Activated T-helper 1 cell treated with anti-CD3 and anti-CD28 coated beads, Interleukin-12 subunit alpha, Interleukin-12 subunit beta, Interleukin-2, Interleukin-4 antibody, amounts not matched to agents 30 ng/mL and 10 ng/mL and 1 ng/mL, durations not matched to agents 14 hours and 24 hours and 36 hours (primary cell): ENCODE results near the gene GUCY1A2. TPM values are rescaled to one million over a fixed set of nuclear protein-coding genes. Genes with fewer than 3 reads are reported as not detected.

ENCODE experiments used
- DNase-seq: peaks from one replicate; pipeline ENCODE4 v3.0.0; 2021; ENCODE audit warnings: low spot score
- H3K27ac Mint-ChIP-seq: one replicate; pipeline ENCODE4 v1.8.0; 2021; ENCODE audit warnings: mild to moderate bottlenecking, mixed read lengths
- H3K27me3 Mint-ChIP-seq: one replicate; pipeline ENCODE4 v1.8.0; 2022; ENCODE audit warnings: mild to moderate bottlenecking, moderate library complexity, mixed read lengths; ENCODE audit not compliant: insufficient read depth
- H3K36me3 Mint-ChIP-seq: one replicate; pipeline ENCODE4 v1.8.0; 2021; ENCODE audit warnings: low read depth, mixed read lengths
- H3K4me1 Mint-ChIP-seq: one replicate; pipeline ENCODE4 v1.8.0; 2021; ENCODE audit warnings: low read depth, mixed read lengths
- H3K4me3 Mint-ChIP-seq: one replicate; pipeline ENCODE4 v1.8.0; 2021; ENCODE audit warnings: mild to moderate bottlenecking, moderate library complexity, mixed read lengths
- H3K9me3 Mint-ChIP-seq: one replicate; pipeline ENCODE4 v1.8.0; 2021; ENCODE audit warnings: mixed read lengths
- intact Hi-C: fragments of 100-400 bp; cut with micrococcal nuclease; formaldehyde crosslinking; loops from one replicate; pipeline ENCODE4 v1.15.1; 2024
- total RNA-seq: library from RNA; stranded (reverse); gene quantifications from 2 replicates; pipeline ENCODE4 v1.2.3, GENCODE V29; 2022

Gene GUCY1A2
- total RNA-seq, 1 donor from 2014 or later = not detected

DNA sequence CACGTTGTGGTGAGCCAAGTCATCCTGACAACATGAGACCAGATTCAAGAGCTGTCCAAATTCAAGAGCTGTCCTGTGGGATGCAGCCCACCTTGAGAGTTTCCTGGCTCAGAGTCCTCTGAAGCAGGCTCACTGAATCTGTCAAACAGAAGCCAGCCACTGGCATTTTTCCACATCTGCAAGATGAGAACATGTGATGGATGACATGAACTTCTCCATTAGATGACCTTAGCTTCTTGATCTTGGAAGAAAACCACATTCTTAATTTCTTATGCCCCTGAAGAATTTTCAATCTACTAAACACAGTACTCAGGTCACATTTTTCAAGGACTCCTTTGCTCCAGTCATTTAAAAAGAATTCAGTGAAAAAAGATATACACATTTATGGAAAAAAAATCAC, 291.0 kb downstream of the GUCY1A2 start:
- no peak overlapping the region for H3K27ac Mint-ChIP-seq
- intact Hi-C loops = no loop called here
- no peaks in the 10 kb centered on the region for H3K9me3 Mint-ChIP-seq

DNA sequence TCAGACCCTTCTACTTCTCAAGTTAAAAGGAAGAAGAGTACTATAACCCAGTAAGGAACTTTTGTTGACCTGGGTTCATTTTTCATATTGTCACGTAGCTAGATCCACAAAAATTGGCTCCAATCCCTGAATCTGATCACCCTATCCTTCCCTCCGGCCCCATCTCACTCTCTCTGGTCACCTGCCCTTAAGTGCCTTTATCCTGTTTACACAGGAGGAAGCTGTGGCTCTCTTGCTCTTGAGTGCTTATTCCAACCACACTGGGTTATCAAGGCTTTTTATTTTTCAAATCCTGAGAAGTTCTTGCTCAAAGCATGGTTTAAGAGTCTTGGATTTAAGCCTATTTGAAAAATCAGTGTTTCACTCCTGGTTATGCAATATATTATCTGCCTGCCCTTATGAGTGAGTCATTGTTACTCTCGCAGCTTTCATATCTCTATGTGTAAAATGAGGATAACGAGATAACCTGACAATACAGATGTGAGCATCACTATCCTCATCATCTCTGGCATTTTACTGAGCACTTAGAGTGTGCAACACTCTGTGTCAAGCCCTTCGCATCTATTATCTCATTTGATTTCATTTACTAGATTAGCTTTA, 293.9 kb downstream of the GUCY1A2 start:
- Mint-ChIP-seq H3K36me3 (no peaks in the 10 kb centered on the region), H3K9me3 (no peaks in the 10 kb centered on the region), H3K4me1 (no peaks in the 10 kb centered on the region), H3K4me3 (no peak overlapping the region), H3K27ac (no peak overlapping the region), H3K27me3 (no peaks in the 10 kb centered on the region)
- no peak for DNase-seq
- intact Hi-C loops = no loop called here

More for the DNA sequence above, 291.0 kb downstream of the GUCY1A2 start:
- DNase-seq = no peak
- Mint-ChIP-seq H3K36me3 (no peaks in the 10 kb centered on the region), H3K27me3 (no peaks in the 10 kb centered on the region), H3K4me3 (no peak overlapping the region), H3K4me1 (no peaks in the 10 kb centered on the region)

DNA sequence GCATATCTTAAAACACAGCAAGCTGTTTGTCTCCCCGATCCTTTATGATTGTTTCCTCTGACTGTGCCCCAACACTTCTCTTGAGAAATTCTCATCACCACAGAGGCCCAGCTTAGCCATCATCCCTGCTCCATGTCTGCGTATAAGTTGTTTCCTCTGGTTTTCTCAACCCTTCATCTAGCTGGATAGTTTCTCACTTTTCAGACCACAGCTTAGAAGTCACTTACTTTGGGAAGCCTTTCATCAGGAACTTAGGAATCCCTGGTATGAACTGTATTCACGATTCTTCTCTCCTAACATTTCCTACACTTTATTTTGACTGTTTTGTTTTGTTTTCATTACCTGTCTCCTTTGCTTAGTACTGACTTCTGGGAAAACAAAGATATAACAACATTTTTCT, 295.2 kb downstream of the GUCY1A2 start:
- DNase-seq = no peak
- Mint-ChIP-seq H3K36me3 (no peaks in the 10 kb centered on the region), H3K4me1 (no peaks in the 10 kb centered on the region), H3K27me3 (no peaks in the 10 kb centered on the region), H3K4me3 (no peak overlapping the region), H3K9me3 (no peaks in the 10 kb centered on the region), H3K27ac (no peak overlapping the region)
- intact Hi-C loops = no loop called here

DNA sequence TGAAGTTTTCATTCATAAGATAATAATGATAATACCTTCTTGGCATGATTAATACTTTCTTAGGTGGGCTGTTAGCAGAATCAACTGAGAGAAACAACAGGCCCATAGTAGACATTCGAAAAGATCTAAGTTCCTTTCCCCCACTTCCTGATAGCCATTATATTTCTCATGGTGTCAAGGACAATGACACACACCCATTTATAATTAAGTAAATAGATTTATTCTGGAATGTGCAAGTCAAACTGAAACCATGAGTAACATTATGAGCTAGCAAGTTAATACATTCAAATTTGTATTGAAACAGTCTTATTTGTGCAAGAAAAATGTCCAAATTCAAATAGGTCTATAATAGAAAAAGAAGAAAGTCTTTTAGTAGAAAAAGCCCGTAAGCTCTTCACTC, 301.1 kb downstream of the GUCY1A2 start:
- no peak for DNase-seq
- Mint-ChIP-seq H3K4me3 (no peak overlapping the region), H3K9me3 (no peaks in the 10 kb centered on the region), H3K27me3 (no peaks in the 10 kb centered on the region), H3K36me3 (no peaks in the 10 kb centered on the region), H3K27ac (no peak overlapping the region), H3K4me1 (no peaks in the 10 kb centered on the region)
- intact Hi-C loops = no loop called here

DNA sequence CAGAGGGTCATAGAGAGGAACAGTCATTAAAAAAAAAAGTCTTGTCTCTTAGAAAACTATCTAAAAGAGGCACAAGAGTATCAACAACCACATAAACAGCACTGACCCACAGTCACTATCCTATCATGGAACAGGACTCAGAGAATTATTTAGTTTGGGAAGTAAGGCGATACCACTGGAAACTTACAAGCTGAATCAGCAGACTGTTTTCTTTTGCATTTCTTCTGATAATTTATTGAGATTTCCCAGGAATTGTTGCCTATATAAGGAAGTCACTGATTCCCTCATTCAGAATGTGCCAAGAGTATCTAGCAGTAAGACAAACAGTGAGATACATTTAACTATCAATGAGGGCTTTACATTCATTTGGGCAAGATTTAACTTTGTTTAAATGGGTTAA, 304.1 kb downstream of the GUCY1A2 start:
- no peak overlapping the region for H3K27ac Mint-ChIP-seq
- no peaks in the 10 kb centered on the region for H3K9me3 Mint-ChIP-seq
- H3K4me1 Mint-ChIP-seq = no peaks in the 10 kb centered on the region
- no peaks in the 10 kb centered on the region for H3K36me3 Mint-ChIP-seq
- no peaks in the 10 kb centered on the region for H3K27me3 Mint-ChIP-seq
- intact Hi-C loops = no loop called here
- H3K4me3 Mint-ChIP-seq = no peak overlapping the region
- DNase-seq = no peak

DNA sequence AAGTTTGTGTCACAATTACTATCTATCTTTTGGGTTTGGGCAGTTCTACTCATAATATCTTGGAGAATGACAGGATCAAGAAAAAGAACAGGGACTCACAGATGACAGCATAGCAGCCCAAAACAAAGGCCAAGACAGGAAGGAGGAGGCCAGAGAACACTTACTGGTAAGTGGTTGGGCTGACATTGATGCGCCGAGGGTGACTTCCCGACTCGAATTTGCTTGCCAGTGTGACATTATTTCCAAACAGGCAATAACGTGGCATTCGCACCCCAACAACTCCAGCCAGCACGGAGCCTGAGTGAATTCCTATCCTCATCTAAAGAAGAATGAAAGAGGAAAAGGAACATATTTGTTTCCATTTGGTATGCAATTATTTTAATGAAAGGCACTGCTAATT, 309.9 kb downstream of the GUCY1A2 start:
- no peaks in the 10 kb centered on the region for H3K9me3 Mint-ChIP-seq
- no peaks in the 10 kb centered on the region for H3K36me3 Mint-ChIP-seq
- no peaks in the 10 kb centered on the region for H3K27me3 Mint-ChIP-seq
- intact Hi-C loops = no loop called here
- no peak for DNase-seq
- no peak overlapping the region for H3K4me3 Mint-ChIP-seq
- no peak overlapping the region for H3K27ac Mint-ChIP-seq
- no peaks in the 10 kb centered on the region for H3K4me1 Mint-ChIP-seq

DNA sequence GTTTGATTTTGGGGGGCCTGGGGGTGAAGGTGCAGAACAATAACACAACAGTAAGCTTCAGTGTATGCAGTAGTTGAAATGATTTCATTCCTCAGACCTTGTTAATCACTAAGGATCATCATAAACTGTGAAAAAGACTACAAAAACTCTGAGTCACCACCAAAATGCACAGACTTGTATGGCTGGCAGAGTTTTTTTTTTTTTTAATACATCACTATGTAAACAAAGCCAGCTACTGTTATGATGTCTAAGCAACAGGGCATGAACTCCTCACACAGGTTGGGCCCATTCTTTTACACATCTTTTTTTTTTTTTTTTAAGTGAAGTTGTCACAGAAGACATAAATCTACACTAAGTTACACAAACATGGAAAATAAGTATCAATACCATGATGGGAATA, 311.9 kb downstream of the GUCY1A2 start:
- Mint-ChIP-seq H3K36me3 (no peaks in the 10 kb centered on the region), H3K4me3 (no peak overlapping the region), H3K4me1 (no peaks in the 10 kb centered on the region), H3K27me3 (no peaks in the 10 kb centered on the region), H3K9me3 (no peaks in the 10 kb centered on the region), H3K27ac (no peak overlapping the region)
- intact Hi-C loops = no loop called here
- no peak for DNase-seq

DNA sequence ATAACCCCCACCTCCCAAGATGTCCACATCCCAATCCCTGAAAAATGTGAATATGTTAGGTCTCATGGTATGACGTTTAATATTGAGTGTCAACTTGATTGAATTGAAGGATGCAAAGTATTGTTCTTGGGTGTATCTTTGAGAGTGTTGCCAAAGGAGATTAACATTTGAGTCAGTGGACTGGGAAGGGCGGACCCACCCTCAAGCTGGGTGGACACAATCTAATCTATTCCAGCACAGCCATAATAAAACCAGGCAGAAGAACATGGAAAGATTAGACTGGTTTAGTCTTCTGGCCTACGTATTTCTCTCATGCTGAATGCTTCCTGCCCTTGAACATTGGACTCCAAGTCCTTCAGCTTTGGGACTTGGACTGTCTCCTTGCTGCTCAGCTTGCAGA, 315.5 kb downstream of the GUCY1A2 start:
- no peaks in the 10 kb centered on the region for H3K9me3 Mint-ChIP-seq
- no peaks in the 10 kb centered on the region for H3K27me3 Mint-ChIP-seq
- intact Hi-C loops = no loop called here
- H3K4me1 Mint-ChIP-seq = no peaks in the 10 kb centered on the region
- no peak for DNase-seq
- no peak overlapping the region for H3K4me3 Mint-ChIP-seq
- no peaks in the 10 kb centered on the region for H3K36me3 Mint-ChIP-seq
- H3K27ac Mint-ChIP-seq = no peak overlapping the region

DNA sequence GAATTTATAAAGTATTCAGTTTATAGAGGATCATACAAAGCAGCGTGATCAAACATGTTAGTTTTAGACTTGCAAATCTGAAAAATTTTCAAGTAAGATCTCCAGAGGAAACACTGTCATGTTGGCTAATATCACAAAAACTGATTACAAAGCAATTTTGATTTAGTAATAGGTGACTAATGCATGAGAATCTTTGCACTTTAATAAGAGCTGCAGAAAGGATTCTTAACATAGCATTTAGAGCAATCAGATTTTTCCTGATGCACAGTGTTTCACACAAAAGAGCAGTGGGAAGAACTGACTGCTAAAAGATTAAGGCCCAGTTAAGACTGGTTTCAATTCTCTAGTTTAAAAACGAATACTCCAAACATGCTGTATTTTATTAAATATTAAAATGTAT, 321.2 kb downstream of the GUCY1A2 start:
- no peaks in the 10 kb centered on the region for H3K4me1 Mint-ChIP-seq
- H3K36me3 Mint-ChIP-seq = no peaks in the 10 kb centered on the region
- H3K9me3 Mint-ChIP-seq = no peaks in the 10 kb centered on the region
- intact Hi-C loops = no loop called here
- H3K27ac Mint-ChIP-seq = no peak overlapping the region
- no peak for DNase-seq
- no peaks in the 10 kb centered on the region for H3K27me3 Mint-ChIP-seq
- H3K4me3 Mint-ChIP-seq = no peak overlapping the region

DNA sequence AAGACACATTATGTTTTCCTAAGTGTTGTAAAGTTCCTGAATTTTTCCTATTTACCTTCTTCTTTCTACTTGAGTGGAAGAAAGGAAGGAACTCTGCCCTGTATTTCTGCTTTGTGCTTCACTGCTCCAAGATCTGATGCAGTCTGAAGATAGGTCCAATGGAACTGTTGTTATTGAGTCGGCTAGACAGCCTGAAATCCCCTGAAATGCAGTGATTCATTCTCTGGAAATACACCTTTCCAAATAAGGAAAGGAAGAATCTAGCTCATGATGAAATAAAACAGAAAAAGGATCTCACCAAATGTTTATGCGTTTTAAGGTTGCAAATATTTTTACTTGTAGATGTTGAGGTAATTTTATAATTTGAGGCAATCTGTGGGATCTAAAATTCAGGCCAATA, 322.8 kb downstream of the GUCY1A2 start:
- Mint-ChIP-seq H3K27me3 (no peaks in the 10 kb centered on the region), H3K4me1 (no peaks in the 10 kb centered on the region), H3K4me3 (no peak overlapping the region), H3K27ac (no peak overlapping the region), H3K9me3 (no peaks in the 10 kb centered on the region), H3K36me3 (no peaks in the 10 kb centered on the region)
- intact Hi-C loops = no loop called here
- DNase-seq = no peak

DNA sequence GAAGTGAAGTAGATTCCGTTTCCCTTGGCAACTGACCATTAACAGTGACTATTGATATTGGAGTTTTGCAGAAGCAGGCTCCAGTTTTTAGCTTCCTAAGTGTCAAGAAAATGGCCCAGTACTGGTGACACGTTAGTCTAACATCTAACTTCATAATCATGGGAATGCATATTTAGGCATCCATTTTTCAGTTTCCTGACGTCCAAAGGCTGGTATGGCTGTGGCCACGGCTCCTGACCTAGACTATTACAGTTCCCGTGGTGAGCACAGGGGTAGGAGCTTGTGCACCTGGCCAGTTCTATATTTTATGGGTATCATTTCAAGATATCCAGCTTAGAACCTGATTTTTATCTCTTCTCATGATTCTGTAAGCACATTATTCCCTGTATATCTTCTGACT, 323.8 kb downstream of the GUCY1A2 start:
- no peaks in the 10 kb centered on the region for H3K9me3 Mint-ChIP-seq
- no peaks in the 10 kb centered on the region for H3K4me1 Mint-ChIP-seq
- no peaks in the 10 kb centered on the region for H3K27me3 Mint-ChIP-seq
- intact Hi-C loops = no loop called here
- DNase-seq = no peak
- no peak overlapping the region for H3K27ac Mint-ChIP-seq
- no peaks in the 10 kb centered on the region for H3K36me3 Mint-ChIP-seq
- H3K4me3 Mint-ChIP-seq = no peak overlapping the region

DNA sequence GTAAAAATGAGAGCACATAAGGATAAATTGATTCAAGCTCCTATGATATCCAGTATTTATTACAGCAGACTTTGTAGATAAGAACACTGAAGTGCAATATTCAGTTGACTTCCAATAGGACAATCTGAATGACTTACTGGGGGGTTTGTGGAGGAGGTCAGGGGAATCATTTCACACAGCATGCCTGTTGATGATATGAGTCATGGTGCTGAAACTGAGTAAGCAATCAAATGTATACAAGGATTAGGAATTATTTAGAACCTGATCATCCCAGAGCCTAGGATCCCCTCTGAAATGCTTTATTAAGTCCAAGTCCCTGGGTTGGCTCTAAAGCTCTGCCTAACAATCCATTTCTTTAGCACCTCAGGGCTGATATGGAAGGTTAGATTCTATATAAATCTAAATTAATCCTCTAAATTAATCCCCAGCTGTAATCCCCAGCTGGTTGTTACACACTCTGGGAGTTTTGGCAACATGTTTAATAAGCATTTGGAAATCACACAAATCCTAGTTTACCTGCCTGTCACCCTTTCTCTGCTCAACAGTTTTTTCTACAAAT, 326.4 kb downstream of the GUCY1A2 start:
- no peaks in the 10 kb centered on the region for H3K36me3 Mint-ChIP-seq
- no peak overlapping the region for H3K27ac Mint-ChIP-seq
- no peaks in the 10 kb centered on the region for H3K4me1 Mint-ChIP-seq
- no peaks in the 10 kb centered on the region for H3K27me3 Mint-ChIP-seq
- intact Hi-C loops = no loop called here
- no peak overlapping the region for H3K4me3 Mint-ChIP-seq
- H3K9me3 Mint-ChIP-seq = peaks cover 3% of the 10 kb centered on the region
- DNase-seq = no peak

DNA sequence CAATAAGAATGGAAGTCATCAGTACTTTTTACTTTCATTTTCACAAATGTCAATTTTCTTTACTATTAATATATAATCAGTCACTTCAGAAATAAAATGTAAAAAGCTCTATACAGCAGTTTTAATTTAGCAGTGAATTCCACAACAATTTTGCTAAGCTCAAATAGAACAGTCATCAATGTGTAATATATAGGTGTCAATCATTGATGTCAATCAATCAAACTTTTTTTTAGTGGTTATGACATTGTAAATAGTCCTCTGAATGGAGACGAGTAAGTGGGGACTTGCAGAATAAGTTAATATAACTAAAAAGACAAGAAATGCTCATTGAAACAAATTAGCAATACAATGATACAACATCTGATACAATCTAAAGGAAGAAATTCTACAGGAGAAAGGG, 327.4 kb downstream of the GUCY1A2 start:
- intact Hi-C loops = no loop called here
- no peaks in the 10 kb centered on the region for H3K36me3 Mint-ChIP-seq
- no peak for DNase-seq
- peaks cover 3% of the 10 kb centered on the region for H3K9me3 Mint-ChIP-seq
- H3K4me1 Mint-ChIP-seq = no peaks in the 10 kb centered on the region
- no peaks in the 10 kb centered on the region for H3K27me3 Mint-ChIP-seq
- no peak overlapping the region for H3K4me3 Mint-ChIP-seq
- H3K27ac Mint-ChIP-seq = no peak overlapping the region

DNA sequence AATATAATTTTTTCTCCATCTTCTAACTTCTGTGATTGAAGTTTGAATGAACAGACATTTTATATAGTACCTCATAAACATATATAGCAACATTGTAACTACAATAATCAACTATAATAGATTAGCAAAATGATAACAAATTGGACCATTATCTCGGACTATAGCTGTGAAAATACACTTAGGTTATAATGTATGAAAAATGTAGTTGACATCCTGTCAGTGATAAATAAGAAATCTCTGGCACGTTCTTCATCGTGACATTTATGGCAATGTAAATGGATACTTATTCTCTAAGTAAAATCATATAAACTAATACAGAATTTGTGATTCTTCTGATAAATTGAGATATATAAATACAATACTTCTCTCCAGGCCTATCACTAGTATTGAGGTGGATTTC, 333.3 kb downstream of the GUCY1A2 start:
- Mint-ChIP-seq H3K27ac (no peak overlapping the region), H3K27me3 (no peaks in the 10 kb centered on the region), H3K36me3 (no peaks in the 10 kb centered on the region), H3K4me3 (no peak overlapping the region), H3K4me1 (no peaks in the 10 kb centered on the region), H3K9me3 (peaks cover 3% of the 10 kb centered on the region)
- intact Hi-C loops = no loop called here
- no peak for DNase-seq
